ENCODE results near the gene RBFOX2.

The RBFOX2 gene

GRCh38 chr22:35754761-35755160 lies 273.9 kb downstream of the RBFOX2 start:
- H2AFZ ChIP-seq (ENCODE audit: low read length): no peak overlapping the region
- no peaks in the 10 kb centered on the region for H3K27me3 ChIP-seq (ENCODE audit: insufficient read depth, low read length)
- no peaks in the 10 kb centered on the region for H3K9me3 ChIP-seq (ENCODE audit: low read length)
- H3K9ac ChIP-seq (ENCODE audit: low read length): no peak overlapping the region
- no peak overlapping the region for H3K4me2 ChIP-seq (ENCODE audit: low read length)
- H3F3A ChIP-seq (ENCODE audit: insufficient read depth, low read length): peaks cover 9% of the 10 kb centered on the region; the same call in 1 of the 2 replicates
- peaks cover 94% of the 10 kb centered on the region for H3K4me1 ChIP-seq (ENCODE audit: insufficient read depth, low read length, severe bottlenecking)
- no peaks in the 10 kb centered on the region for H3K9me2 ChIP-seq (ENCODE audit: low read depth, low read length)
- no peaks in the 10 kb centered on the region for H3K79me2 ChIP-seq (ENCODE audit: insufficient read depth, low read length)
- H3K36me3 ChIP-seq (ENCODE audit: insufficient read depth, low read length): peaks cover 54% of the 10 kb centered on the region
- TF ChIP-seq CTCF (IDR thresholded peaks at IDR 0.05; ENCODE audit: low read length) (no peak), EZH2 (IDR thresholded peaks at IDR 0.05; ENCODE audit: borderline replicate concordance, low read length) (no peak)
- H3K27ac ChIP-seq (ENCODE audit: low read depth, low read length, poor library complexity, severe bottlenecking): peak overlapping the region; percentile 99
- no peaks in the 10 kb centered on the region for H4K20me1 ChIP-seq (ENCODE audit: insufficient read depth, low read length)
- H3K4me3 ChIP-seq (ENCODE audit: low read depth, low read length, poor library complexity, severe bottlenecking): no peak overlapping the region

GRCh38 chr22:35752863-35753189 lies 275.8 kb downstream of the RBFOX2 start:
- Histone ChIP-seq H3K4me2 (ENCODE audit: low read length) (peak overlapping the region; percentile 67), H3K4me1 (ENCODE audit: insufficient read depth, low read length, severe bottlenecking) (peaks cover 94% of the 10 kb centered on the region), H3F3A (ENCODE audit: insufficient read depth, low read length) (peaks cover 17% of the 10 kb centered on the region; the same call in 1 of the 2 replicates), H3K9me2 (ENCODE audit: low read depth, low read length) (no peaks in the 10 kb centered on the region), H3K27ac (ENCODE audit: low read depth, low read length, poor library complexity, severe bottlenecking) (peak overlapping the region; percentile 99), H3K9me3 (ENCODE audit: low read length) (no peaks in the 10 kb centered on the region), H3K79me2 (ENCODE audit: insufficient read depth, low read length) (no peaks in the 10 kb centered on the region), H2AFZ (ENCODE audit: low read length) (no peak overlapping the region), H3K36me3 (ENCODE audit: insufficient read depth, low read length) (peaks cover 35% of the 10 kb centered on the region), H3K9ac (ENCODE audit: low read length) (peak overlapping the region; percentile 76), H4K20me1 (ENCODE audit: insufficient read depth, low read length) (no peaks in the 10 kb centered on the region), H3K4me3 (ENCODE audit: low read depth, low read length, poor library complexity, severe bottlenecking) (peak overlapping the region; percentile 29), H3K27me3 (ENCODE audit: insufficient read depth, low read length) (no peaks in the 10 kb centered on the region)
- TF ChIP-seq EZH2 (IDR thresholded peaks at IDR 0.05; ENCODE audit: borderline replicate concordance, low read length): no peak
- no peak for TF ChIP-seq CTCF (IDR thresholded peaks at IDR 0.05; ENCODE audit: low read length)

- Histone ChIP-seq H3K9me2 (ENCODE audit: low read depth, low read length) (no peaks in the 10 kb centered on the region), H3K4me3 (ENCODE audit: low read depth, low read length, poor library complexity, severe bottlenecking) (peak overlapping the region; percentile 46), H3K36me3 (ENCODE audit: insufficient read depth, low read length) (peaks cover 29% of the 10 kb centered on the region), H3K79me2 (ENCODE audit: insufficient read depth, low read length) (no peaks in the 10 kb centered on the region), H3K27ac (ENCODE audit: low read depth, low read length, poor library complexity, severe bottlenecking) (peak overlapping the region; percentile 99), H3K9me3 (ENCODE audit: low read length) (no peaks in the 10 kb centered on the region), H3K4me1 (ENCODE audit: insufficient read depth, low read length, severe bottlenecking) (peaks cover 95% of the 10 kb centered on the region), H3K4me2 (ENCODE audit: low read length) (peak overlapping the region; percentile 67), H4K20me1 (ENCODE audit: insufficient read depth, low read length) (no peaks in the 10 kb centered on the region), H3K9ac (ENCODE audit: low read length) (peak overlapping the region; percentile 76), H2AFZ (ENCODE audit: low read length) (no peak overlapping the region), H3F3A (ENCODE audit: insufficient read depth, low read length) (peaks cover 17% of the 10 kb centered on the region; the same call in 1 of the 2 replicates), H3K27me3 (ENCODE audit: insufficient read depth, low read length) (no peaks in the 10 kb centered on the region)
- TF ChIP-seq EZH2 (IDR thresholded peaks at IDR 0.05; ENCODE audit: borderline replicate concordance, low read length) (no peak), CTCF (IDR thresholded peaks at IDR 0.05; ENCODE audit: low read length) (peak; percentile 17; the same call in 1 of the 2 replicates)
Measured at GRCh38 chr22:35752006-35752862, 276.4 kb downstream of the RBFOX2 start.

Measured in OCI-LY1 (cell line).